ENCODE data around the gene DCLK3. TPM values are rescaled to one million over a fixed set of nuclear protein-coding genes. Genes with fewer than 3 reads are reported as not detected.

The DCLK3 gene
- total RNA-seq, 1 experiment from 2014 or later: not detected

GRCh38 chr3:36713904-36714303 lies 50.4 kb downstream of the DCLK3 start:
- CTCF ChIA-PET: no interaction called here
- ATAC-seq (no peak), DNase-seq (ENCODE audit: low read depth, low spot score) (no peak)
- Histone ChIP-seq H3K9me3 (ENCODE audit: control insufficient read depth, insufficient read depth, low read depth, low read length) (no peaks in the 10 kb centered on the region), H3K36me3 (ENCODE audit: control insufficient read depth, insufficient read depth, low read length) (no peaks in the 10 kb centered on the region), H3K27me3 (ENCODE audit: control insufficient read depth, insufficient read depth, low read length) (no peaks in the 10 kb centered on the region), H3K27ac (ENCODE audit: low read length) (no peak overlapping the region), H3K4me1 (ENCODE audit: control insufficient read depth, insufficient read depth, low read length) (no peaks in the 10 kb centered on the region), H3K4me3 (ENCODE audit: low read depth in 2 of 2, low read length in 2 of 2) (no peak overlapping the region)
- TF ChIP-seq TCF7L2 (IDR thresholded peaks at IDR 0.05; ENCODE audit: low read depth, low read length) (no peak), REST (IDR thresholded peaks at IDR 0.05; ENCODE audit: insufficient read depth in 1 of 2, low read depth in 2 of 2, low read length in 1 of 2) (no peak), POLR2AphosphoS5 (IDR thresholded peaks at IDR 0.05; ENCODE audit: low read depth, low read length) (no peak), SIN3A (IDR thresholded peaks at IDR 0.05; ENCODE audit: borderline replicate concordance, insufficient read depth, low read depth, low read length) (no peak)
- TF ChIP-seq, protein P1, sequence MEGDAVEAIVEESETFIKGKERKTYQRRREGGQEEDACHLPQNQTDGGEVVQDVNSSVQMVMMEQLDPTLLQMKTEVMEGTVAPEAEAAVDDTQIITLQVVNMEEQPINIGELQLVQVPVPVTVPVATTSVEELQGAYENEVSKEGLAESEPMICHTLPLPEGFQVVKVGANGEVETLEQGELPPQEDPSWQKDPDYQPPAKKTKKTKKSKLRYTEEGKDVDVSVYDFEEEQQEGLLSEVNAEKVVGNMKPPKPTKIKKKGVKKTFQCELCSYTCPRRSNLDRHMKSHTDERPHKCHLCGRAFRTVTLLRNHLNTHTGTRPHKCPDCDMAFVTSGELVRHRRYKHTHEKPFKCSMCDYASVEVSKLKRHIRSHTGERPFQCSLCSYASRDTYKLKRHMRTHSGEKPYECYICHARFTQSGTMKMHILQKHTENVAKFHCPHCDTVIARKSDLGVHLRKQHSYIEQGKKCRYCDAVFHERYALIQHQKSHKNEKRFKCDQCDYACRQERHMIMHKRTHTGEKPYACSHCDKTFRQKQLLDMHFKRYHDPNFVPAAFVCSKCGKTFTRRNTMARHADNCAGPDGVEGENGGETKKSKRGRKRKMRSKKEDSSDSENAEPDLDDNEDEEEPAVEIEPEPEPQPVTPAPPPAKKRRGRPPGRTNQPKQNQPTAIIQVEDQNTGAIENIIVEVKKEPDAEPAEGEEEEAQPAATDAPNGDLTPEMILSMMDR (IDR thresholded peaks at IDR 0.05): no peak
- POLR2A ChIA-PET: no interaction called here
- intact Hi-C loops (cut with micrococcal nuclease; ENCODE audit: unreplicated experiment): no loop called here
- in situ Hi-C loops (cut with HindIII; ENCODE audit: low pct_unique_long_range_greater_than_20kb, low sequenced_read_pairs): no loop called here
- BruUV-seq (replicated peaks): no TSS peak

DNA sequence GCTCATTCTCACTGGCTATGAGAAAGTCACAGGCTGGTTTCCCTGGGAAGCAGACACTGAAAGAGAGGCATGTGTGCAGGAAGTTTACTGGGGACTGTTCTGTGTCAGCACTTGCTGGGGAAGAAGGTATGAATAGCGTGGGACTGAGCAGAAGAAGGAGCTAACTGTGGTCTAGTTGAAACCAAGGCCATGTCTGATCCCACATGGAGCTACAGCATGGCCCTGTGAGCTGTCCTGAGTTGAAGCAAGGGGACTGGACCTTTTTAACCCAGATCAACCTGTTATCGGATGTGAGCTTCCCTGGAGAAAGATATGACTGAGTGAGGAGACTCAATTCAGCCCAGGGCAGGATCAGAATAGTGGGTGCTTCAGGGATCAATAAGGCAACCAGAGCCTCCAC lies 53.7 kb downstream of the DCLK3 start:
- TF ChIP-seq REST (IDR thresholded peaks at IDR 0.05; ENCODE audit: insufficient read depth in 1 of 2, low read depth in 2 of 2, low read length in 1 of 2): no peak
- Histone ChIP-seq H3K4me1 (ENCODE audit: control insufficient read depth, insufficient read depth, low read length) (no peaks in the 10 kb centered on the region), H3K4me3 (ENCODE audit: low read depth in 2 of 2, low read length in 2 of 2) (no peak overlapping the region), H3K36me3 (ENCODE audit: control insufficient read depth, insufficient read depth, low read length) (no peaks in the 10 kb centered on the region), H3K27ac (ENCODE audit: low read length) (no peak overlapping the region), H3K9me3 (ENCODE audit: control insufficient read depth, insufficient read depth, low read depth, low read length) (no peaks in the 10 kb centered on the region), H3K27me3 (ENCODE audit: control insufficient read depth, insufficient read depth, low read length) (no peaks in the 10 kb centered on the region)
- CTCF ChIA-PET: interaction anchor here (0.6 kb wide), 1 partner anchor 19 kb away, joined by 3 read pairs; no protein-coding TSS in a partner anchor
- in situ Hi-C loops (cut with HindIII; ENCODE audit: low pct_unique_long_range_greater_than_20kb, low sequenced_read_pairs) (no loop called here), intact Hi-C loops (cut with micrococcal nuclease; ENCODE audit: unreplicated experiment) (no loop called here)
- ATAC-seq (no peak), DNase-seq (ENCODE audit: low read depth, low spot score) (no peak)
- no TSS peak for BruUV-seq (replicated peaks)
- POLR2A ChIA-PET: no interaction called here
